Left lung (tissue), 10 donors: Measurements from ENCODE around the gene TTLL3. TPM values are rescaled to one million over a fixed set of nuclear protein-coding genes. Genes with fewer than 3 reads are reported as not detected.

ENCODE experiments used
- ATAC-seq: fragments of 200-7000 bp; cut with Tn5 transposase; one replicate; pipeline ENCODE4 v1.9.1; 2020; ENCODE audit warnings: moderate library complexity
- DNase-seq, 4 donors: peaks; one replicate each; pipeline ENCODE4 v3.0.0-alpha.2; 2013 to 2020
- H3K27ac ChIP-seq, 2 donors: fragments of 200-600 bp; sonication (generic) in 1 of 2; one replicate each; pipeline versions ENCODE4 v1.5.0 to v1.8.0; 2020 to 2021
- H3K27me3 ChIP-seq, 2 donors: fragments of 200-600 bp; sonication (generic) in 1 of 2; one replicate each; pipeline versions ENCODE4 v1.5.0 to v1.8.0; 2020 to 2021
- H3K36me3 ChIP-seq, 2 donors: fragments of 200-600 bp; sonication (generic) in 1 of 2; one replicate each; pipeline versions ENCODE4 v1.5.0 to v1.8.0; 2020 to 2021
- H3K4me1 ChIP-seq, 2 donors: fragments of 200-600 bp; one replicate each; pipeline ENCODE4 v1.8.0; 2021
- H3K4me3 ChIP-seq, 2 donors: fragments of 200-600 bp; sonication (generic) in 1 of 2; one replicate each; pipeline versions ENCODE4 v1.5.0 to v1.8.0; 2020 to 2021; ENCODE audit warnings: mild to moderate bottlenecking in 1 of 2
- H3K9me3 ChIP-seq, 2 donors: fragments of 200-600 bp; sonication (generic) in 1 of 2; one replicate each; pipeline versions ENCODE4 v1.5.0 to v1.8.0; 2020 to 2021
- intact Hi-C, 2 donors: fragments of 100-400 bp; cut with DNase I; formaldehyde crosslinking; loops; one replicate each; pipeline versions ENCODE4 v1.11.2 to v1.14.2; 2022
- polyA plus RNA-seq, 6 donors: library from polyadenylated mRNA; unstranded; fragments of 120-200 nt; gene quantifications; one replicate each; pipeline ENCODE4 v1.2.1, GENCODE V29; 2013; ENCODE audit not compliant: insufficient read length in 6 of 6
- total RNA-seq, 2 donors: library from RNA; stranded (reverse); fragmentation: NEBNext Ultra II Directional; extraction: Animal tissue kit (Norgen Biotek cat#: 25700); gene quantifications; one replicate each; pipeline ENCODE4 v1.2.1, GENCODE V29; 2021
- TF ChIP-seq, protein P1 (sequence below), 2 donors: fragments of 200-600 bp; sonication (generic) in 1 of 2; IDR thresholded peaks; one replicate each; pipeline versions ENCODE4 v1.5.0 to v1.8.0; 2021; ENCODE audit warnings: antibody characterized with exemption in 2 of 2
- donor health status: DM: no; HTN: yes; CAD: no.
- donor health status: DM: no; HTN: no; CAD: no.

TTLL3 gene
- total and polyA plus RNA-seq, 8 donors, result 30.5 to 103 (median 88.6) TPM

DNA sequence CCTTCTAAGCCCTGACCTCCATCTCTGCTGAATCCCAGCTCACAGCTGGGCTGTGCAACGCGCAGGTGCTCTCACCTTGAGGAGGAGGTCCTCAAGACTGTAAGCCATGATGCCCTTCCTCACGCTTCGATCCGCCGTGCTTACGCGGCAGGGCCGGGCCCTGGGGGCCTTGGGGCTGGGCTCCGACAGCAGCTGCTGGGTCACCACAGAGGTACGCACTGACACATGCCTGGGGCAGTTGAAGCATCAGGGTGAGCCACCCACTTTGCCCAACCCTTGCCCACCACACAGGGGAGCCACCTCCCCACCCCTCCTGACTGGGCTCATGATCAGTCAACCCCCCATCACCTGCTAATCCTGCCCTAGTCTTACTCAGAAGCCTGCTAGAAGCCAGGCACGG lies 66.9 kb downstream of the TTLL3 start:
- DNase-seq, result no peak
- no peak for ATAC-seq
- TF ChIP-seq, protein P1, sequence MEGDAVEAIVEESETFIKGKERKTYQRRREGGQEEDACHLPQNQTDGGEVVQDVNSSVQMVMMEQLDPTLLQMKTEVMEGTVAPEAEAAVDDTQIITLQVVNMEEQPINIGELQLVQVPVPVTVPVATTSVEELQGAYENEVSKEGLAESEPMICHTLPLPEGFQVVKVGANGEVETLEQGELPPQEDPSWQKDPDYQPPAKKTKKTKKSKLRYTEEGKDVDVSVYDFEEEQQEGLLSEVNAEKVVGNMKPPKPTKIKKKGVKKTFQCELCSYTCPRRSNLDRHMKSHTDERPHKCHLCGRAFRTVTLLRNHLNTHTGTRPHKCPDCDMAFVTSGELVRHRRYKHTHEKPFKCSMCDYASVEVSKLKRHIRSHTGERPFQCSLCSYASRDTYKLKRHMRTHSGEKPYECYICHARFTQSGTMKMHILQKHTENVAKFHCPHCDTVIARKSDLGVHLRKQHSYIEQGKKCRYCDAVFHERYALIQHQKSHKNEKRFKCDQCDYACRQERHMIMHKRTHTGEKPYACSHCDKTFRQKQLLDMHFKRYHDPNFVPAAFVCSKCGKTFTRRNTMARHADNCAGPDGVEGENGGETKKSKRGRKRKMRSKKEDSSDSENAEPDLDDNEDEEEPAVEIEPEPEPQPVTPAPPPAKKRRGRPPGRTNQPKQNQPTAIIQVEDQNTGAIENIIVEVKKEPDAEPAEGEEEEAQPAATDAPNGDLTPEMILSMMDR (IDR thresholded peaks at IDR 0.05), result no peak
- intact Hi-C loops, result no loop called here
- Histone ChIP-seq H3K9me3 (no peaks in the 10 kb centered on the region), H3K27me3 (no peaks in the 10 kb centered on the region), H3K27ac (no peak overlapping the region), H3K4me1 (no peaks in the 10 kb centered on the region), H3K4me3 (no peak overlapping the region), H3K36me3 (no peaks in the 10 kb centered on the region)

DNA sequence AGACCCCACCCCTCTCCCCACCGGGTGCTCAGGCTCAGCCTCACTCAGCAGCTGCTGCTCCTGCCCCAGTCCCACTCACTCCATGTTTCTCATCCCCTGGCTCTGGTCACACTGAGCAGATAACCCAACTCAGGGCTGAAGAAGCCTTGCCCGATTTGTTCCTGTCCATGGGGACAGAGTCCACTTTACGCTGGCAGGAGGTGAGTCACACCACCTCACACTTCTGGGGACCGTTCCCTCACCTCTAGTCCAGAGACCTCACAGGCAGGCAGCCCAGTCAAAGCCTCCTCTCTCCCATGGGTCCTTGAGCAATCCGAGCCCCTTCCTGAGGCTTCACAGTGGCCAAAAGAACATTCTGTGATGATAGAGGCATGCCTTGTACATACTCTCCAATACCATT lies 68.6 kb downstream of the TTLL3 start:
- DNase-seq (no peak), ATAC-seq (no peak)
- H3K9me3 ChIP-seq, result no peaks in the 10 kb centered on the region
- TF ChIP-seq, protein P1 (IDR thresholded peaks at IDR 0.05), result no peak
- no peaks in the 10 kb centered on the region for H3K36me3 ChIP-seq
- no peak overlapping the region for H3K27ac ChIP-seq
- no peaks in the 10 kb centered on the region for H3K27me3 ChIP-seq
- no peaks in the 10 kb centered on the region for H3K4me1 ChIP-seq
- intact Hi-C loops, result no loop called here
- H3K4me3 ChIP-seq, result no peak overlapping the region

DNA sequence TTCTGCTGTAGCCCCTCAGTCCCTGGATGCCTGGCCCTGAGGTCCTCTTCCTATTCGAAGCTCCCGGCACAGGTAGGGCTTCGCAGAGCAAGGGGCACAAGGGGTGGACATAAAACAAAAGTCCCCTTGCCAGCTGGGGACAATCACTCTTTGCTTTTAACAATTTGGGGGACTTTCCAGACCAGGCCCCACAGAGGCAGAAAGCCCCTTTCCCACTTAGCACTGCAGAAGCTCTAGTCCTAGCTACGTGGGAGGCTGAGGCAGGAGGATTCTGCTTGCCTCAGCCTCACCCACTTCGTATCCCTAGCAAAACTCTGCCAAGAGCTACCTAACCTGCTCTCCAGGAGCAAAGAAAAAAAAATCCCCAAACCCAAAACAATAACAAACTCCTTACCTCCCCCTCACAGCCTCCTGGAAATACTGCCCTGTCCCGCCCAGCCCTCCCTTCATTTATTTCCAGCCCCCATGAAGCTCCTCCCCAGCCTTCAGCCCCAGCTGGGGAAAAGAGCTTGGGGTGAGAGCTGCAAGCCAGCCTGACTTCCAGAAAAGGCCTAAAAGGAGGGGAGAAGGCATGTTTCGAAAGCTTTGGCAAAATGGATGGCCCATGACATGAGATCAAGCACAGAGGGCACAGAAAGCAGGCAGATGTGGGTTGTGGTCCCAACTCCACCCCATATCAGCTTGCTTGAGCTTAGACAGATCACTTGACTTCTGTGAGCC lies 69.9 kb downstream of the TTLL3 start, which contains the start of gene CIDEC:
Gene CIDEC, minus strand, starts transcription at position 424 of the 720 bp plus-strand sequence. CDS start 1,767 bp downstream, outside the sequence.
- TF ChIP-seq, protein P1 (IDR thresholded peaks at IDR 0.05), result no peak
- Histone ChIP-seq H3K27ac (no peak within 1 kb of the TSS), H3K27me3 (no peaks in the 10 kb centered on the region), H3K4me3 (no peak within 1 kb of the TSS), H3K36me3 (no peaks in the 10 kb centered on the region), H3K4me1 (no peaks in the 10 kb centered on the region), H3K9me3 (no peaks in the 10 kb centered on the region)
- DNase-seq, result no peak
- intact Hi-C loops, result no loop called here
- no peak for ATAC-seq

DNA sequence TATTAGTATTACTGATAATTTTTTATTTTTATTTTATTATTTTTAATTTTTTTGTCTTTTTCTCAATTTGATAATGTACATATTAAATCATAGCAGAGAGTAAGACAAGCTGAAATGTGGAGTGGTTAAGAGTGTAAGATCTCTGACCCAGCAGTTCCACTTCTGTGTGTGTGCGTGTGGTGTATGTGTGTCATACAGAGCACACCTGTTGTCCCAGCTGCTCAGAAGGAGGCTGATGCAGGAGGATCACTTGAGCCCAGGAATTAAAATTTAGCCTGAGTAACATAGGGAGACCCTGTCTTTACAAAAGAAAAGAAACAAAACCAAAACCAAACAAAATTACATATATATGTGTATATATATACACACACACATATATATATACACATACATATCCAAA lies 71.4 kb downstream of the TTLL3 start:
- ATAC-seq, result no peak
- H3K27me3 ChIP-seq, result no peaks in the 10 kb centered on the region
- intact Hi-C loops, result no loop called here

More for the DNA sequence above, 71.4 kb downstream of the TTLL3 start:
- DNase-seq, result no peak
- H3K4me3 ChIP-seq, result no peak overlapping the region
- TF ChIP-seq, protein P1 (IDR thresholded peaks at IDR 0.05), result no peak
- no peaks in the 10 kb centered on the region for H3K9me3 ChIP-seq
- H3K36me3 ChIP-seq, result no peaks in the 10 kb centered on the region
- no peaks in the 10 kb centered on the region for H3K4me1 ChIP-seq
- no peak overlapping the region for H3K27ac ChIP-seq
